GM23248 (cell line): Measurements from ENCODE around the gene GABRR2. TPM values are rescaled to one million over a fixed set of nuclear protein-coding genes. Genes with fewer than 3 reads are reported as not detected.
A peak's percentile ranks its signal among the peaks of the same experiment; 100 is the strongest.

Source experiments
- DNase-seq: peaks from one replicate; pipeline ENCODE4 v3.0.0-alpha.2; 2015
- H2AFZ ChIP-seq: fragments of 200-600 bp; sonication (generic); 2 replicates; pipeline ENCODE4 v1.6.1; 2016; ENCODE audit warnings: antibody characterized with exemption
- H3F3A ChIP-seq: fragments of 200-600 bp; sonication (generic); 2 replicates; pipeline ENCODE4 v1.6.1; 2016; ENCODE audit warnings: mild to moderate bottlenecking, antibody characterized with exemption, mixed run types; ENCODE audit not compliant: insufficient read depth
- H3K27ac ChIP-seq: fragments of 200-600 bp; sonication (generic); 2 replicates; pipeline ENCODE4 v1.5.1; 2016; ENCODE audit warnings: mild to moderate bottlenecking
- H3K27me3 ChIP-seq: fragments of 200-600 bp; sonication (generic); replicated peaks from 2 replicates; pipeline ENCODE4 v1.6.1; 2016; ENCODE audit warnings: mild to moderate bottlenecking; ENCODE audit not compliant: insufficient read depth
- H3K36me3 ChIP-seq: fragments of 200-600 bp; sonication (generic); 2 replicates; pipeline ENCODE4 v1.6.1; 2016; ENCODE audit warnings: low read depth, mild to moderate bottlenecking
- H3K4me1 ChIP-seq: fragments of 200-600 bp; sonication (generic); 2 replicates; pipeline ENCODE4 v1.6.1; 2016; ENCODE audit warnings: mild to moderate bottlenecking; ENCODE audit not compliant: insufficient read depth
- H3K4me2 ChIP-seq: fragments of 200-600 bp; sonication (generic); one replicate; pipeline ENCODE4 v1.6.1; 2016; ENCODE audit warnings: mild to moderate bottlenecking; ENCODE audit not compliant: unreplicated experiment
- H3K4me3 ChIP-seq: fragments of 200-600 bp; sonication (generic); 2 replicates; pipeline ENCODE4 v1.5.1; 2016; ENCODE audit warnings: mild to moderate bottlenecking
- H3K79me2 ChIP-seq: fragments of 200-600 bp; sonication (generic); 2 replicates; pipeline ENCODE4 v1.6.1; 2016; ENCODE audit warnings: mild to moderate bottlenecking; ENCODE audit not compliant: insufficient read depth
- H3K9ac ChIP-seq: fragments of 200-600 bp; sonication (generic); 2 replicates; pipeline ENCODE4 v1.6.1; 2016; ENCODE audit warnings: mild to moderate bottlenecking
- H3K9me2 ChIP-seq: fragments of 200-600 bp; sonication (generic); 2 replicates; pipeline ENCODE4 v1.6.1; 2016; ENCODE audit warnings: mixed run types, mild to moderate bottlenecking, moderate library complexity; ENCODE audit not compliant: insufficient read depth
- H3K9me3 ChIP-seq: fragments of 200-600 bp; sonication (generic); one replicate; pipeline ENCODE4 v1.6.1; 2017; ENCODE audit warnings: low read depth
- H4K20me1 ChIP-seq: fragments of 200-600 bp; sonication (generic); 2 replicates; pipeline ENCODE4 v1.6.0; 2016; ENCODE audit not compliant: insufficient read depth
- EZH2 ChIP-seq: fragments of 200-600 bp; sonication (generic); IDR thresholded peaks from 2 replicates; pipeline ENCODE4 v1.6.1; 2018; ENCODE audit warnings: antibody characterized with exemption, mild to moderate bottlenecking; ENCODE audit not compliant: insufficient read depth, poor library complexity, severe bottlenecking
- EZH2phosphoT487 ChIP-seq: fragments of 200-600 bp; sonication (generic); IDR thresholded peaks from 2 replicates; pipeline ENCODE4 v1.6.1; 2018; ENCODE audit warnings: antibody characterized with exemption, moderate library complexity, mild to moderate bottlenecking, low read depth; ENCODE audit not compliant: insufficient read depth
- WGBS, 2 experiments: methylation state at CpG; one replicate each; pipeline ENCODE4 v1.1.6; 2015 to 2017; ENCODE audit warnings: low lambda C conversion rate in 2 of 2, low coverage in 1 of 2; ENCODE audit errors: missing lambda C conversion rate in 2 of 2; 5-methylcytosine and 5-hydroxymethylcytosine counted together
- in situ Hi-C: fragments of 300-500 bp; cut with MboI; formaldehyde crosslinking; loops from 2 replicates; pipeline ENCODE4 v1.15.0; 2020
- polyA plus RNA-seq: library from polyadenylated mRNA; unstranded; fragments of >200 nt; fragmentation: Nextera tagmentation; extraction: Ambion mirVana; gene quantifications from 2 replicates; pipeline ENCODE4 v1.2.1, GENCODE V29; 2016
- total RNA-seq: library from RNA; depleted of rRNA; stranded (reverse); fragments of >200 nt; shearing (Covaris generic); gene quantifications from 2 replicates; pipeline ENCODE4 v1.2.3, GENCODE V29; 2014

GABRR2 gene
- total and polyA plus RNA-seq, 2 experiments from 2014 or later, result not detected

GRCh38 chr6:89257781-89258180 lies 57.3 kb downstream of the GABRR2 start:
- Histone ChIP-seq H3K9me3 (no peaks in the 10 kb centered on the region), H3K9ac (no peak overlapping the region), H3K4me1 (no peaks in the 10 kb centered on the region), H3K4me3 (no peak overlapping the region), H3F3A (no peaks in the 10 kb centered on the region), H4K20me1 (no peaks in the 10 kb centered on the region), H2AFZ (no peak overlapping the region), H3K4me2 (no peak overlapping the region), H3K9me2 (no peaks in the 10 kb centered on the region), H3K36me3 (no peaks in the 10 kb centered on the region), H3K27ac (no peak overlapping the region), H3K27me3 (no peaks in the 10 kb centered on the region), H3K79me2 (no peaks in the 10 kb centered on the region)
- WGBS, 2 experiments, result 81% methylated on average over 4 of the region's 4 CpGs
- TF ChIP-seq EZH2, result no peak
- no peak for TF ChIP-seq EZH2phosphoT487
- DNase-seq, result no peak
- in situ Hi-C loops, result no loop called here

- H3K27ac ChIP-seq, result no peak overlapping the region
- H4K20me1 ChIP-seq, result no peaks in the 10 kb centered on the region
- no peaks in the 10 kb centered on the region for H3F3A ChIP-seq
- H3K4me1 ChIP-seq, result no peaks in the 10 kb centered on the region
- WGBS, 2 experiments, result 71 to 77% methylated on average over 6 of the region's 6 CpGs
- no peaks in the 10 kb centered on the region for H3K79me2 ChIP-seq
- no peaks in the 10 kb centered on the region for H3K9me3 ChIP-seq
- no peaks in the 10 kb centered on the region for H3K36me3 ChIP-seq
- TF ChIP-seq EZH2phosphoT487 (no peak), EZH2 (no peak)
- no peak overlapping the region for H3K4me3 ChIP-seq
- no peak overlapping the region for H2AFZ ChIP-seq
- H3K9me2 ChIP-seq, result no peaks in the 10 kb centered on the region
- no peak overlapping the region for H3K9ac ChIP-seq
- in situ Hi-C loops, result no loop called here
- no peak for DNase-seq
- H3K4me2 ChIP-seq, result no peak overlapping the region
- no peaks in the 10 kb centered on the region for H3K27me3 ChIP-seq
Measured at GRCh38 chr6:89257346-89257745, 57.8 kb downstream of the GABRR2 start.

GRCh38 chr6:89255417-89255816 lies 59.7 kb downstream of the GABRR2 start:
- Histone ChIP-seq H4K20me1 (no peaks in the 10 kb centered on the region), H3F3A (no peaks in the 10 kb centered on the region), H2AFZ (no peak overlapping the region), H3K9ac (no peak overlapping the region), H3K79me2 (no peaks in the 10 kb centered on the region), H3K36me3 (no peaks in the 10 kb centered on the region), H3K9me3 (no peaks in the 10 kb centered on the region), H3K4me1 (no peaks in the 10 kb centered on the region), H3K27me3 (no peaks in the 10 kb centered on the region), H3K4me3 (no peak overlapping the region), H3K27ac (no peak overlapping the region), H3K9me2 (no peaks in the 10 kb centered on the region), H3K4me2 (no peak overlapping the region)
- 85 to 88% methylated on average over 4 of the region's 4 CpGs for WGBS, 2 experiments
- no peak for DNase-seq
- no peak for TF ChIP-seq EZH2phosphoT487
- in situ Hi-C loops, result no loop called here

GRCh38 chr6:89254569-89254968 lies 60.5 kb downstream of the GABRR2 start:
- Histone ChIP-seq H3K4me3 (no peak overlapping the region), H3K27me3 (0 out of 2 replicates have a peak, but pooled peaks cover under 1% of the 10 kb centered on the region), H3K9ac (no peak overlapping the region), H2AFZ (no peak overlapping the region), H3F3A (no peaks in the 10 kb centered on the region), H3K9me3 (no peaks in the 10 kb centered on the region), H4K20me1 (no peaks in the 10 kb centered on the region), H3K27ac (no peak overlapping the region), H3K4me1 (no peaks in the 10 kb centered on the region), H3K79me2 (no peaks in the 10 kb centered on the region), H3K36me3 (no peaks in the 10 kb centered on the region), H3K9me2 (no peaks in the 10 kb centered on the region), H3K4me2 (no peak overlapping the region)
- DNase-seq, result peak; percentile 32
- in situ Hi-C loops, result no loop called here
- TF ChIP-seq EZH2phosphoT487 (no peak), EZH2 (no peak)

- in situ Hi-C loops, result no loop called here
- H3K4me3 ChIP-seq, result no peak overlapping the region
- H3K9ac ChIP-seq, result no peak overlapping the region
- no peaks in the 10 kb centered on the region for H3F3A ChIP-seq
- H3K36me3 ChIP-seq, result no peaks in the 10 kb centered on the region
- H3K27me3 ChIP-seq, result 0 out of 2 replicates have a peak, but pooled peaks cover 6% of the 10 kb centered on the region
- WGBS, 2 experiments, result 64 to 75% methylated on average over 2 of the region's 2 CpGs
- no peaks in the 10 kb centered on the region for H3K9me3 ChIP-seq
- TF ChIP-seq EZH2phosphoT487 (no peak), EZH2 (no peak)
- H3K4me1 ChIP-seq, result no peaks in the 10 kb centered on the region
- H4K20me1 ChIP-seq, result no peaks in the 10 kb centered on the region
- H3K79me2 ChIP-seq, result no peaks in the 10 kb centered on the region
- H3K27ac ChIP-seq, result no peak overlapping the region
- no peak for DNase-seq
- no peak overlapping the region for H3K4me2 ChIP-seq
- no peak overlapping the region for H2AFZ ChIP-seq
- H3K9me2 ChIP-seq, result no peaks in the 10 kb centered on the region
Measured at GRCh38 chr6:89252907-89253306, 62.2 kb downstream of the GABRR2 start.
